ENCODE data around the gene E2F2.

E2F2 gene

GRCh38 chr1:23562137-23562876, 31.3 kb upstream of the E2F2 start:
- peak; percentile 99 for DNase-seq

GRCh38 chr1:23561813-23562100, 30.7 kb upstream of the E2F2 start:
- peak; percentile 55 for DNase-seq

- DNase-seq: no peak
Measured at GRCh38 chr1:23561076-23561812, 30.2 kb upstream of the E2F2 start.

GRCh38 chr1:23559985-23560741, 29.1 kb upstream of the E2F2 start:
- DNase-seq: peak; percentile 59

GRCh38 chr1:23559136-23559984, 28.3 kb upstream of the E2F2 start, which contains the start of gene ID3:
Gene ID3 (minus strand): TSS chr1:23559501. CDS start chr1:23559426, 75 bp downstream.
- peak; percentile 100 for DNase-seq

GRCh38 chr1:23558872-23559135, 27.8 kb upstream of the E2F2 start:
- no peak for DNase-seq

- DNase-seq: peak; percentile 60
Measured at GRCh38 chr1:23558140-23558871, 27.3 kb upstream of the E2F2 start.

- DNase-seq: no peak
Measured at GRCh38 chr1:23557471-23558124, 26.6 kb upstream of the E2F2 start.

GRCh38 chr1:23556635-23557470, 25.8 kb upstream of the E2F2 start:
- peak; percentile 79 for DNase-seq

- peak; percentile 84 for DNase-seq
Measured at GRCh38 chr1:23555986-23556634, 25.1 kb upstream of the E2F2 start.

GRCh38 chr1:23555270-23555985, 24.4 kb upstream of the E2F2 start:
- peak; percentile 85 for DNase-seq

GRCh38 chr1:23554481-23555269, 23.6 kb upstream of the E2F2 start:
- DNase-seq: peak; percentile 94

GRCh38 chr1:23554127-23554480, 23.1 kb upstream of the E2F2 start:
- DNase-seq: no peak

- no peak for DNase-seq
Measured at GRCh38 chr1:23553231-23554126, 22.4 kb upstream of the E2F2 start.

GRCh38 chr1:23551849-23552248, 20.8 kb upstream of the E2F2 start:
- DNase-seq: no peak

- peak; percentile 71 for DNase-seq
Measured at GRCh38 chr1:23548704-23549143, 17.7 kb upstream of the E2F2 start.

GRCh38 chr1:23546897-23547584, 16.0 kb upstream of the E2F2 start:
- DNase-seq: no peak

Data from fibroblast of skin of right biceps (primary cell).